ENCODE measurements around the gene SCD5.

The SCD5 gene

DNA sequence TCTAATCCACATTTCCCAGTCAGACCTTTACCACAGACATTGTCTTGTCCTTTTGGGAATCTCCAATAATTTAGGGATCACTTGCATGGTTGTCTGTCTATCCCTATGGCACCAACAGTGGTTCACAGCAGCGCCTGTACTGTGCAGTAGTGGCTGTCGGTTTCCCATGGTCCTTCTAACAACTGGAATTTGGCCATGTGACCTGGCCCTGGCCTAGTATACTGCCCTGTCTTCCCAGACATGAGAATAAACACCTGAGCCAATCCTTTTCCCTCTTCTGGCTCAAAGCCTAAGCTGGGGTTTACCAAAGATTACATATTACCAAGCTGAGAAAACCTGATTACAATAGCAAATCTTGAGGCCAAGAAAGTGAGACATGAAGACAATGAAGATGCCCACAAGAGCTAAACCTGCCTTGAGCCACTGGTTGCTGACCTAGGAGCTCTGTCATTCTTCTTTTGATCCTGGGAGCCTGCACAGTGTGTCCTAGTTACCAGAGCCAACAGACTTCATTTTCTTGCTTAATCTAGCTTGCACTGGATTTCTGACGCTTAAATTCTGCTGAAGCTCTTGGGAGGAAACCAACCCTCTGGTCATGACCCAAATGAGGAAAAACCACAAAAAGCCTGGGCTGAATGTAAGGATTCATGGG is 92.1 kb downstream of the SCD5 start:
- TF ChIP-seq, protein P1, sequence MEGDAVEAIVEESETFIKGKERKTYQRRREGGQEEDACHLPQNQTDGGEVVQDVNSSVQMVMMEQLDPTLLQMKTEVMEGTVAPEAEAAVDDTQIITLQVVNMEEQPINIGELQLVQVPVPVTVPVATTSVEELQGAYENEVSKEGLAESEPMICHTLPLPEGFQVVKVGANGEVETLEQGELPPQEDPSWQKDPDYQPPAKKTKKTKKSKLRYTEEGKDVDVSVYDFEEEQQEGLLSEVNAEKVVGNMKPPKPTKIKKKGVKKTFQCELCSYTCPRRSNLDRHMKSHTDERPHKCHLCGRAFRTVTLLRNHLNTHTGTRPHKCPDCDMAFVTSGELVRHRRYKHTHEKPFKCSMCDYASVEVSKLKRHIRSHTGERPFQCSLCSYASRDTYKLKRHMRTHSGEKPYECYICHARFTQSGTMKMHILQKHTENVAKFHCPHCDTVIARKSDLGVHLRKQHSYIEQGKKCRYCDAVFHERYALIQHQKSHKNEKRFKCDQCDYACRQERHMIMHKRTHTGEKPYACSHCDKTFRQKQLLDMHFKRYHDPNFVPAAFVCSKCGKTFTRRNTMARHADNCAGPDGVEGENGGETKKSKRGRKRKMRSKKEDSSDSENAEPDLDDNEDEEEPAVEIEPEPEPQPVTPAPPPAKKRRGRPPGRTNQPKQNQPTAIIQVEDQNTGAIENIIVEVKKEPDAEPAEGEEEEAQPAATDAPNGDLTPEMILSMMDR (IDR thresholded peaks at IDR 0.05; ENCODE audit: insufficient read depth, low read length): no peak
- no peak for DNase-seq (ENCODE audit: low read depth in 1 of 2, low spot score in 1 of 2)
- H3K27me3 ChIP-seq (ENCODE audit: insufficient read depth, poor library complexity, severe bottlenecking): peaks cover 5% of the 10 kb centered on the region
- H3K4me3 ChIP-seq (replicated peaks; ENCODE audit: insufficient read depth, low read length): no peak overlapping the region
- H3K27ac ChIP-seq (replicated peaks): no peak overlapping the region

DNA sequence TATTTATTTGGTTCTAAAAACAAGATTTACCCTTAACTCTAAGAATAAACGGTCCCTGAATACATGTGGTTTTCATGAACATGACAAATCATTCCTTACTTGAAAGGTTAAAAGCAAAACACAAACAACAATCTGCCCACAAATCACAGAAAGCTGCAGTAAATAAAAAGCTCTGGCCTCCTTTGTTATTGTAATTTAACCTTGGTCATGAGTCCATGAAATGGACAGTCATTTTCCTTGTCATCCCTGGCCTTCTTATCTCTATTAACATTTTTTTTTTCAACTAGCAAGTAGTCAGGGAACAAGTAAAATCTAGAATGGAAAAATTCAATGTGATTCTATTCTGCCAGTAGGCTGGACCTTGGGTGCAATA is 92.7 kb downstream of the SCD5 start:
- Histone ChIP-seq H3K27me3 (ENCODE audit: insufficient read depth, poor library complexity, severe bottlenecking) (peaks cover 5% of the 10 kb centered on the region), H3K27ac (replicated peaks) (no peak overlapping the region), H3K4me3 (replicated peaks; ENCODE audit: insufficient read depth, low read length) (no peak overlapping the region)
- TF ChIP-seq, protein P2, sequence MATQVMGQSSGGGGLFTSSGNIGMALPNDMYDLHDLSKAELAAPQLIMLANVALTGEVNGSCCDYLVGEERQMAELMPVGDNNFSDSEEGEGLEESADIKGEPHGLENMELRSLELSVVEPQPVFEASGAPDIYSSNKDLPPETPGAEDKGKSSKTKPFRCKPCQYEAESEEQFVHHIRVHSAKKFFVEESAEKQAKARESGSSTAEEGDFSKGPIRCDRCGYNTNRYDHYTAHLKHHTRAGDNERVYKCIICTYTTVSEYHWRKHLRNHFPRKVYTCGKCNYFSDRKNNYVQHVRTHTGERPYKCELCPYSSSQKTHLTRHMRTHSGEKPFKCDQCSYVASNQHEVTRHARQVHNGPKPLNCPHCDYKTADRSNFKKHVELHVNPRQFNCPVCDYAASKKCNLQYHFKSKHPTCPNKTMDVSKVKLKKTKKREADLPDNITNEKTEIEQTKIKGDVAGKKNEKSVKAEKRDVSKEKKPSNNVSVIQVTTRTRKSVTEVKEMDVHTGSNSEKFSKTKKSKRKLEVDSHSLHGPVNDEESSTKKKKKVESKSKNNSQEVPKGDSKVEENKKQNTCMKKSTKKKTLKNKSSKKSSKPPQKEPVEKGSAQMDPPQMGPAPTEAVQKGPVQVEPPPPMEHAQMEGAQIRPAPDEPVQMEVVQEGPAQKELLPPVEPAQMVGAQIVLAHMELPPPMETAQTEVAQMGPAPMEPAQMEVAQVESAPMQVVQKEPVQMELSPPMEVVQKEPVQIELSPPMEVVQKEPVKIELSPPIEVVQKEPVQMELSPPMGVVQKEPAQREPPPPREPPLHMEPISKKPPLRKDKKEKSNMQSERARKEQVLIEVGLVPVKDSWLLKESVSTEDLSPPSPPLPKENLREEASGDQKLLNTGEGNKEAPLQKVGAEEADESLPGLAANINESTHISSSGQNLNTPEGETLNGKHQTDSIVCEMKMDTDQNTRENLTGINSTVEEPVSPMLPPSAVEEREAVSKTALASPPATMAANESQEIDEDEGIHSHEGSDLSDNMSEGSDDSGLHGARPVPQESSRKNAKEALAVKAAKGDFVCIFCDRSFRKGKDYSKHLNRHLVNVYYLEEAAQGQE (IDR thresholded peaks at IDR 0.05; ENCODE audit: insufficient replicate concordance, low read depth): no peak
- TF ChIP-seq GABPA (IDR thresholded peaks at IDR 0.05; ENCODE audit: low read depth) (no peak), POLR2AphosphoS5 (IDR thresholded peaks at IDR 0.05; ENCODE audit: low read depth) (no peak), SPI1 (IDR thresholded peaks at IDR 0.05; ENCODE audit: borderline replicate concordance, low read depth) (no peak)
- TF ChIP-seq, protein P1 (IDR thresholded peaks at IDR 0.05; ENCODE audit: insufficient read depth, low read length): no peak
- DNase-seq (ENCODE audit: low read depth in 1 of 2, low spot score in 1 of 2): no peak

DNA sequence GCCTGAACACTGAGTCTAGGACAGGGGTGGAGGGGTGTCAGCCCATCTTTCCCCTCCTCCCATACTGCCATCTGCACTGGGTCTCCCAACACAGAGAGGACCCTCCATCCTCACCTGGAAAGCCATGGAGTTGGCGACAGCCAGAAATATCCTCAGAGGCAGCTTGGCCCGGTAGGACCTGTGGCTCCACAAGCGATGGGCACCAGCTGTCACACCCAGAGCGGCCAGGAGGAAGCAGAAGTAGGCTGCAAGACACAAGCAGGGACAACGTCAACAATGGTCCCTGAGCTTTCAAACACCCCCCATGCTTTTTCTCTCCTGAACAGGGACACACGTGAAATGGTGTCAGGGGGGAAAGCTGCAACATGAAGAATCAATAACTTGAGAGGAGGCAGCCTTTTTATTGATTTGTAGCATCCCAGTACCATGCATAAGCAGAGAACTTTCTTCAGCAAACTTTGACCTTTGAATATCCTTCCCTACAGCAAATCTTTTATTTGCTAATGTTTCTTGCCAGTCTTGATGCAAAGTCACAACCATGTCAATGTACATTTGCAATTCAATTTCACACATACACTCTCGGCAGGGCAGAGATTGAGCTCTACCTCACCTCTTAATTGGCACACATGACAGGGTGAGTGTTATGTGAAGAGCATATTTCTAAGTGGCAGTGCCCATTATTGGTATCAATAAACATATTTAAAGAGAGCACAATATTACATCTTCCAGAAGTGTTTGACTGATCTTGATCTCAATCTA is 93.2 kb downstream of the SCD5 start:
- TF ChIP-seq POLR2AphosphoS5 (IDR thresholded peaks at IDR 0.05; ENCODE audit: low read depth): no peak
- TF ChIP-seq, protein P2 (IDR thresholded peaks at IDR 0.05; ENCODE audit: insufficient replicate concordance, low read depth): no peak
- TF ChIP-seq, protein P1 (IDR thresholded peaks at IDR 0.05; ENCODE audit: insufficient read depth, low read length): no peak
- no peak for TF ChIP-seq GABPA (IDR thresholded peaks at IDR 0.05; ENCODE audit: low read depth)
- TF ChIP-seq SPI1 (IDR thresholded peaks at IDR 0.05; ENCODE audit: borderline replicate concordance, low read depth): no peak
- no peak overlapping the region for H3K27ac ChIP-seq (replicated peaks)
- peaks cover 5% of the 10 kb centered on the region for H3K27me3 ChIP-seq (ENCODE audit: insufficient read depth, poor library complexity, severe bottlenecking)
- DNase-seq (ENCODE audit: low read depth in 1 of 2, low spot score in 1 of 2): no peak
- H3K4me3 ChIP-seq (replicated peaks; ENCODE audit: insufficient read depth, low read length): no peak overlapping the region

Data from HL-60 (cell line).